Endodermal cell (in vitro differentiated cells): ENCODE measurements around the gene CFAP97. TPM values are rescaled to one million over a fixed set of nuclear protein-coding genes. Genes with fewer than 3 reads are reported as not detected.

Source experiments
- DNase-seq: peaks from one replicate; pipeline ENCODE4 v3.0.0-alpha.2; 2017
- H3K27ac ChIP-seq: 2 replicates; pipeline ENCODE4 v1.5.1; 2013; ENCODE audit warnings: mild to moderate bottlenecking, low read depth, low read length, moderate library complexity
- H3K27me3 ChIP-seq: 2 replicates; pipeline ENCODE4 v1.6.1; 2013; ENCODE audit warnings: mild to moderate bottlenecking, low read length, moderate library complexity; ENCODE audit not compliant: insufficient read depth, control insufficient read depth, poor library complexity, severe bottlenecking
- H3K36me3 ChIP-seq: 2 replicates; pipeline ENCODE4 v1.7.0; 2013; ENCODE audit warnings: mild to moderate bottlenecking, low read length, moderate library complexity; ENCODE audit not compliant: control insufficient read depth, insufficient read depth
- H3K4me1 ChIP-seq: one replicate; pipeline ENCODE4 v1.7.0; 2013; ENCODE audit warnings: low read length; ENCODE audit not compliant: control insufficient read depth, insufficient read depth
- H3K4me3 ChIP-seq: 2 replicates; pipeline ENCODE4 v1.5.1; 2013; ENCODE audit warnings: mild to moderate bottlenecking, low read length, moderate library complexity
- H3K9ac ChIP-seq: 2 replicates; pipeline ENCODE4 v1.6.1; 2013; ENCODE audit warnings: mild to moderate bottlenecking, low read length, moderate library complexity; ENCODE audit not compliant: poor library complexity, severe bottlenecking; ENCODE audit errors: extremely low read depth
- H3K9me3 ChIP-seq: 2 replicates; pipeline ENCODE4 v1.6.1; 2013; ENCODE audit warnings: mild to moderate bottlenecking, low read length, moderate library complexity; ENCODE audit not compliant: control insufficient read depth
- H3K27ac Mint-ChIP-seq: 2 replicates; pipeline ENCODE4 v1.8.0; 2020; ENCODE audit warnings: mixed read lengths
- H3K27me3 Mint-ChIP-seq: 2 replicates; pipeline ENCODE4 v1.8.0; 2021; ENCODE audit warnings: mild to moderate bottlenecking, mixed read lengths; ENCODE audit not compliant: insufficient read depth
- H3K36me3 Mint-ChIP-seq: 2 replicates; pipeline ENCODE4 v1.8.0; 2020; ENCODE audit warnings: low read depth, mixed read lengths
- H3K4me1 Mint-ChIP-seq: 2 replicates; pipeline ENCODE4 v1.8.0; 2020; ENCODE audit warnings: mixed read lengths
- H3K4me3 Mint-ChIP-seq: 2 replicates; pipeline ENCODE4 v1.8.0; 2020; ENCODE audit warnings: mild to moderate bottlenecking, moderate library complexity, mixed read lengths
- H3K9me3 Mint-ChIP-seq: 2 replicates; pipeline ENCODE4 v1.8.0; 2020; ENCODE audit warnings: mild to moderate bottlenecking, mixed read lengths
- CTCF ChIP-seq: fragments of 200-600 bp; sonication (generic); conservative IDR thresholded peaks from 2 replicates; pipeline ENCODE4 v1.5.0; 2021; ENCODE audit warnings: antibody characterized with exemption, mild to moderate bottlenecking
- WGBS, 2 experiments: methylation state at CpG; one replicate each; pipeline versions ENCODE4 v1.1.5 to v1.1.7; 2013; ENCODE audit warnings: missing lambda C conversion rate in 2 of 2, mixed read lengths in 1 of 2; ENCODE audit not compliant: insufficient coverage in 1 of 2, insufficient read length in 1 of 2; 5-methylcytosine and 5-hydroxymethylcytosine counted together
- total RNA-seq, 2 donors: library from RNA; stranded (reverse); fragmentation: NEBNext Ultra II Directional in 1 of 2; extraction: Animal tissue kit (Norgen Biotek cat#: 25700) in 1 of 2; gene quantifications; 2 replicates in 1 of 2; 3 replicates in 1 of 2; pipeline ENCODE4 v1.2.1, GENCODE V29; 2021

The CFAP97 gene
- total RNA-seq, 2 donors from 2014 or later = 33.8 to 41.6 TPM

GRCh38 chr4:185221912-185222311 lies 18.1 kb upstream of the CFAP97 start:
- TF ChIP-seq CTCF = no peak
- Mint-ChIP-seq H3K4me3 (no peak overlapping the region), H3K9me3 (no peaks in the 10 kb centered on the region), H3K36me3 (peaks cover 5% of the 10 kb centered on the region), H3K27me3 (no peaks in the 10 kb centered on the region), H3K4me1 (peaks cover 8% of the 10 kb centered on the region), H3K27ac (no peak overlapping the region)
- Histone ChIP-seq H3K9me3 (no peaks in the 10 kb centered on the region), H3K27ac (no peak overlapping the region), H3K9ac (no peak overlapping the region), H3K36me3 (no peaks in the 10 kb centered on the region), H3K4me3 (no peak overlapping the region), H3K4me1 (no peaks in the 10 kb centered on the region), H3K27me3 (no peaks in the 10 kb centered on the region)
- no peak for DNase-seq
- 27 to 36% methylated on average over 5 to 6 of the region's 10 CpGs for WGBS, 2 experiments

GRCh38 chr4:185221491-185221890 lies 17.7 kb upstream of the CFAP97 start:
- H3K27me3 ChIP-seq = no peaks in the 10 kb centered on the region
- 93 to 100% methylated on average over 2 of the region's 2 CpGs for WGBS, 2 experiments
- DNase-seq = no peak
- H3K27ac ChIP-seq = no peak overlapping the region
- no peak for TF ChIP-seq CTCF
- no peaks in the 10 kb centered on the region for H3K36me3 ChIP-seq
- Mint-ChIP-seq H3K27me3 (no peaks in the 10 kb centered on the region), H3K9me3 (no peaks in the 10 kb centered on the region), H3K4me1 (peaks cover 10% of the 10 kb centered on the region), H3K4me3 (no peak overlapping the region), H3K27ac (no peak overlapping the region), H3K36me3 (peaks cover 5% of the 10 kb centered on the region)
- no peak overlapping the region for H3K4me3 ChIP-seq
- no peak overlapping the region for H3K9ac ChIP-seq
- no peaks in the 10 kb centered on the region for H3K4me1 ChIP-seq
- H3K9me3 ChIP-seq = no peaks in the 10 kb centered on the region

GRCh38 chr4:185219551-185220344 lies 15.9 kb upstream of the CFAP97 start:
- no peaks in the 10 kb centered on the region for H3K27me3 Mint-ChIP-seq
- no peak overlapping the region for H3K27ac Mint-ChIP-seq
- peaks cover 5% of the 10 kb centered on the region for H3K36me3 Mint-ChIP-seq
- Histone ChIP-seq H3K4me1 (no peaks in the 10 kb centered on the region), H3K9ac (no peak overlapping the region), H3K9me3 (no peaks in the 10 kb centered on the region), H3K27ac (no peak overlapping the region), H3K4me3 (no peak overlapping the region), H3K36me3 (peaks cover 4% of the 10 kb centered on the region), H3K27me3 (no peaks in the 10 kb centered on the region)
- no peak for TF ChIP-seq CTCF
- peaks cover 10% of the 10 kb centered on the region for H3K4me1 Mint-ChIP-seq
- WGBS, 2 experiments = 93 to 100% methylated on average over 1 to 3 of the region's 3 CpGs
- H3K4me3 Mint-ChIP-seq = no peak overlapping the region
- no peaks in the 10 kb centered on the region for H3K9me3 Mint-ChIP-seq
- DNase-seq = no peak
